GM12872 (cell line): ENCODE data around the gene CREB3L2.

ENCODE experiments used
- CTCF ChIP-seq: IDR thresholded peaks from 3 replicates; pipeline ENCODE4 v1.5.1; 2011; ENCODE audit warnings: low read depth, mild to moderate bottlenecking, low read length, moderate library complexity; ENCODE audit not compliant: insufficient read depth

The CREB3L2 gene

DNA sequence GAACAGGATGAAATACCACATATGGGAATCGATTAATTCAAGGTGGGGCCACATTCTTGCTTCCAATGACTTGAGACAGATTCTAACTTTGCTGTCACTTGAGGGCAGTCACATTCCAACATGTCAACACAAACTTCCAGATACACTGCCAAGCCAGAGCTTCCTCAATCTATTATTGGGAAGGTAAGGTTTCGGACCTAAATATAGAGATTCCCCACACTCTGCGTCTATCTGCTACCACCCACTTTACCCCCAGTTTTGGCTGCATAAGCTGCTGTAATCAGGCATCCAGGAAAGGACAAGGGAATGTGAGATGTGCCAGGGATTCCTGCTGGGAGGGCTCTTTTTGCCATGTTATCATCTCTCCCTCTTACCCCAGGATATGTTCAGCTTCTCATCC, 134.6 kb downstream of the CREB3L2 start:
- TF ChIP-seq CTCF, result no peak

DNA sequence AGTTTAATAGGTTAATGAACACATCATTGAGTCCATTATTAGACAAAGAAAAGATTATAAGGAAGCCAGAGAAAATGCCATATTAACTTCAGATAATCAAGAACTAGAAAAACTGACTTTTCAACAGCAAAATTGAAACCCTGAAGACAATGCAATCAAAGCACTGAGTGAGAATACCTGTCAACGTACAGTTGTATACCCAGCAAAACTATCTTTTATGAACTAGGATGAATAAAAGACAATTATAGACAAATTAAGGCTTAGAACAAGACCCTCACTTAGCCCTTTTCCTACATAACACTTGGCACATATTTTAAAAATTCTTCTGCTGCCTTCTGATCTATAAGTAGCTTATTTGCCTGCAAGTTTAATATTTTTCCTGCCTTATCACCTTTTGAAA, 136.1 kb downstream of the CREB3L2 start:
- no peak for TF ChIP-seq CTCF

DNA sequence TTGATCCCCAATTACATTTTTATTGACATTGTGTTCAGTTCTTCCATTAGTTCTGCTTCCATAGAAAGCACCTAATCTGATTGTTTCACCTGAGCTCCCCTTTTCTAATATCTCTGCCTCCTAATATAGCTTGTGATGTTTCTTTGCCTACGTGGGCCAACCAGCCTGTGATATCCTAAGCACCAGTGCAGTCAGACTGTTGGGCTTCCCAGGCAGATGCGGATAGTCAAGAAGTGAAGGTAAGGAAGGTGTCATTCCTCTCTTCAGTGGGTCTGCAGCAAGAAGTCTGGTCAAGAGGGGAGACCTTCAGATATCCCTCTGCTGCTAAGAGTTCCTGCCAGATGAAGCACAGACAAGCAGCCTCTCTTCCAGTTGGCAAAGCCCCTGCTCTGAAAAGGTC, 138.9 kb downstream of the CREB3L2 start:
- TF ChIP-seq CTCF, result no peak

DNA sequence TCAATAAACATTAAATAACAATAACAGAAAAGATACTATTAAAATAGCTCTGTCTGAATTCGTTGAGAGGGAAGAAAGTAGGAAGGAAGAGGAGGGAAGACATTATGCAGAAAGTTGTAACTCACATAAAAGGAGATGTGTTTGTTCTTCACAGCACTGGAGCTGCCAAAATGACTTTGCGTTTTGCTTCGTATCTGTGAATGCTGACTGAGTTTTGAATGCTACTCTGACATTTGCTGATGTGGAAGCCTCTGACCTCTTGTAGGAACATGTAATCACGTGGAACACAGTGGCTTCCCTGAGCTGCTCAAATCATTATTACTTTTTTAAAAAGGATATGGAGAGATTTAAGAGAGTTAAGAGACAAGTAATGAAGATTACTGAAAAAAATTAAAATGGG, 139.5 kb downstream of the CREB3L2 start:
- TF ChIP-seq CTCF, result no peak

DNA sequence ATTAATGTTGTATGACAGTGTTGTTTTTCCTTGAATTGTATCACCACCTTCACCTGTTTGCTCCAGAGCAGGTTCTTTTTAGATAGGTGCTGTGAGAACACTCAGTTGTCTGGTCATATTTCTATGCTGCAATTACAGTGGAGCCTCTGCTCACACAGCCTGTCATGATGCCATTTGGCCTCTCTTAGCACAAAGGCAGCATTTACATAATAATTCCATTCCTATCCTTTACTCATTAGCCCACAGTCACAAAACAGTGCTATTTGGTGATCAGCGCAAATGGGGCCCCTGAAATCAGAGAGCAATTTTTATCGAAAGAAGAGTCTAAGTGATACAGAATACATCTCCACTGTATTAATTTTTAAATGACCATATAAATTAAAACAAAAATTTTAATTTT, 141.3 kb downstream of the CREB3L2 start:
- no peak for TF ChIP-seq CTCF

GRCh38 chr7:137853053-137853452, 148.8 kb downstream of the CREB3L2 start:
- no peak for TF ChIP-seq CTCF

DNA sequence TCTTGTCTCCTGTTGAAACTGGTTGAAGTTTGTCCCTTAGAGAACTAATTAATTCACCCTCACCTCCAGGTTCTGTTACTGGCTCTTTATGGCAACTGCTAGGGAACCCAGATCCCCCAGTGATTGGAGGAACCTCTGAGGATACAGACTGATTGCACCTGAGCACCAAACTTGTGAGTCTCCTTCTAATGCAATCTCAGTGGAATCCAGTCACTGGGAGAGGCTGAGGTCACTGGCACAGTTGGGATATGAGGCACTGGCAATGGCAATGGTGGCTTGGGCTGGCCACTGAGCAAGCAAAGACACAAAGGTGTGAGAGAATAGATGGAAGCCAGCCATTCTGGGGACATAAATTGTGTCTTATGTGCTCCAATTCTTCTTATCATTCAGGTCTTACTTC, 149.8 kb downstream of the CREB3L2 start:
- TF ChIP-seq CTCF, result no peak
